Peyer's patch (tissue), 4 donors: ENCODE results near the gene CARMIL3.

Source experiments
- CTCF ChIP-seq, 6 experiments: fragments of 450-650 bp in 4 of 6; fragments of 200-600 bp in 2 of 6; sonication (generic) in 1 of 6; IDR thresholded peaks; one replicate each; pipeline ENCODE4 v1.5.1; 2017 to 2019; ENCODE audit warnings: antibody characterized with exemption in 6 of 6, mild to moderate bottlenecking in 3 of 6, moderate library complexity in 1 of 6
- POLR2A ChIP-seq, 2 donors: fragments of 450-650 bp; IDR thresholded peaks; one replicate each; pipeline ENCODE4 v1.5.1; 2017; ENCODE audit warnings: antibody characterized with exemption in 2 of 2, mild to moderate bottlenecking in 2 of 2, moderate library complexity in 2 of 2

GRCh38 chr14:24100197-24100981 is 48.6 kb downstream of the CARMIL3 start:
- no peak for TF ChIP-seq CTCF (IDR thresholded peaks at IDR 0.05)
- TF ChIP-seq POLR2A (IDR thresholded peaks at IDR 0.05) = no peak
